GM12878 (cell line): ENCODE data around the gene HDAC5. TPM values are rescaled to one million over a fixed set of nuclear protein-coding genes. Genes with fewer than 3 reads are reported as not detected.

ENCODE experiments used
- ATAC-seq: fragments of 200-7000 bp; cut with Tn5 transposase; 3 replicates; pipeline ENCODE4 v1.9.1; 2020; ENCODE audit warnings: mild to moderate bottlenecking, moderate library complexity
- BruUV-seq: library from RNA; stranded (reverse); fragments of 400-500 nt; replicated peaks from 2 replicates; lab custom pipeline; 2021; lab: Mats Ljungman, UMichigan
- CTCF ChIA-PET: fragments of 300-600 bp; sonication (Branson Sonifier 250); formaldehyde crosslinking; extraction: SDS; loops from one replicate; lab custom pipeline; 2021; ENCODE audit warnings: inconsistent platforms; lab: Yijun Ruan, JAX
- POLR2A ChIA-PET: fragments of 350-600 bp; formaldehyde crosslinking; extraction: SDS; loops from one replicate; lab custom pipeline; 2021; ENCODE audit warnings: inconsistent platforms; lab: Charles Lee
- RAD21 ChIA-PET: fragments of 300-600 bp; sonication (Branson Sonifier 250); formaldehyde crosslinking; loops from one replicate; lab custom pipeline; 2023; ENCODE audit warnings: antibody characterized with exemption; ENCODE audit not compliant: unreplicated experiment; lab: Charles Lee
- SMC1A ChIA-PET: fragments of 300-600 bp; sonication (Branson Sonifier 250); formaldehyde crosslinking; loops from one replicate; lab custom pipeline; 2023; ENCODE audit not compliant: unreplicated experiment, uncharacterized antibody; lab: Charles Lee
- DNase-seq: peaks from one replicate; pipeline ENCODE4 v3.0.0-alpha.2; 2011; ENCODE audit warnings: low read depth, low spot score
- FAIRE-seq: peaks from 3 replicates; lab custom pipeline; 2011; peaks lifted over from hg19 to GRCh38; lab: Jason Lieb, UNC
- H2AFZ ChIP-seq: 2 replicates; pipeline ENCODE4 v1.6.0; 2011; ENCODE audit warnings: low read depth, low read length, control low read depth; ENCODE audit not compliant: control insufficient read depth
- H3K27ac ChIP-seq: 2 replicates; pipeline ENCODE4 v1.5.1; 2011; ENCODE audit warnings: control low read depth; ENCODE audit not compliant: control insufficient read depth, insufficient read depth
- H3K27me3 ChIP-seq, 2 experiments: replicated peaks in 1 of 2; 2 replicates each; pipeline versions ENCODE4 v1.6.0 to v1.6.1; 2011; ENCODE audit warnings: low read length in 1 of 2; ENCODE audit not compliant: control insufficient read depth in 2 of 2, insufficient read depth in 2 of 2
- H3K36me3 ChIP-seq, 2 experiments: 2 replicates each; pipeline ENCODE4 v1.5.1; 2011; ENCODE audit warnings: low read length in 1 of 2; ENCODE audit not compliant: control insufficient read depth in 2 of 2, insufficient read depth in 2 of 2
- H3K4me1 ChIP-seq: 2 replicates; pipeline ENCODE4 v1.6.1; 2011; ENCODE audit warnings: mild to moderate bottlenecking, low read length, moderate library complexity, mixed read lengths; ENCODE audit not compliant: control insufficient read depth, insufficient read depth
- H3K4me2 ChIP-seq: 2 replicates; pipeline ENCODE4 v1.6.0; 2011; ENCODE audit warnings: control low read depth; ENCODE audit not compliant: control insufficient read depth, insufficient read depth
- H3K4me3 ChIP-seq: fragments of 200-600 bp; sonication (generic); 2 replicates; pipeline ENCODE4 v1.5.1; 2016
- H3K79me2 ChIP-seq: 2 replicates; pipeline ENCODE4 v1.6.0; 2011; ENCODE audit warnings: low read length; ENCODE audit not compliant: control insufficient read depth, insufficient read depth
- H3K9ac ChIP-seq: 2 replicates; pipeline ENCODE4 v1.8.0; 2011; ENCODE audit warnings: low read length, control low read depth, mixed read lengths; ENCODE audit not compliant: control insufficient read depth, insufficient read depth
- H3K9me3 ChIP-seq: replicated peaks from 3 replicates; pipeline ENCODE4 v1.5.1; 2011; ENCODE audit warnings: mild to moderate bottlenecking, low read length; ENCODE audit not compliant: control insufficient read depth, insufficient read depth
- H4K20me1 ChIP-seq: 2 replicates; pipeline ENCODE4 v1.6.0; 2011; ENCODE audit not compliant: control insufficient read depth, insufficient read depth
- CHD1 ChIP-seq: IDR thresholded peaks from 2 replicates; pipeline ENCODE4 v1.6.1; 2012; ENCODE audit warnings: low read depth, low read length, improper control_type of control experiment
- CHD4 ChIP-seq: fragments of 200-600 bp; sonication (generic); IDR thresholded peaks from 2 replicates; pipeline ENCODE4 v1.6.1; 2016; ENCODE audit warnings: mild to moderate bottlenecking
- CTCF ChIP-seq, 3 experiments: IDR thresholded peaks in 2 of 3; conservative IDR thresholded peaks in 1 of 3; 2 replicates each; pipeline ENCODE4 v1.5.1; 2011; ENCODE audit warnings: low read depth in 3 of 3, low read length in 3 of 3, mild to moderate bottlenecking in 3 of 3, control low read depth in 2 of 3, moderate library complexity in 2 of 3, inconsistent platforms in 1 of 3, mixed read lengths in 1 of 3; ENCODE audit not compliant: control insufficient read depth in 2 of 3, insufficient read depth in 1 of 3; ENCODE audit errors: extremely low read depth in 1 of 3
- E2F4 ChIP-seq: IDR thresholded peaks from 2 replicates; pipeline ENCODE4 v1.6.1; 2012; ENCODE audit warnings: low read depth, low read length, improper control_type of control experiment
- NR2C1 ChIP-seq: fragments of 450-650 bp; IDR thresholded peaks from 2 replicates; pipeline ENCODE4 v1.6.1; 2017; ENCODE audit warnings: antibody characterized with exemption, mild to moderate bottlenecking, moderate library complexity
- NR2C2 ChIP-seq: IDR thresholded peaks from 2 replicates; pipeline ENCODE4 v1.6.1; 2011; ENCODE audit warnings: borderline replicate concordance, low read depth; ENCODE audit not compliant: control insufficient read depth, insufficient read length
- NR2F1 ChIP-seq: fragments of 450-650 bp; conservative IDR thresholded peaks from 2 replicates; pipeline ENCODE4 v1.6.1; 2017; ENCODE audit warnings: mild to moderate bottlenecking
- RAD21 ChIP-seq: IDR thresholded peaks from 2 replicates; pipeline ENCODE4 v1.6.1; 2011; ENCODE audit warnings: mild to moderate bottlenecking, low read depth, low read length, moderate library complexity; ENCODE audit not compliant: insufficient read depth
- SIX5 ChIP-seq: IDR thresholded peaks from 2 replicates; pipeline ENCODE4 v1.6.1; 2011; ENCODE audit warnings: mild to moderate bottlenecking, low read depth, low read length, moderate library complexity; ENCODE audit not compliant: severe bottlenecking
- SKIL ChIP-seq: fragments of 450-650 bp; IDR thresholded peaks from 2 replicates; pipeline ENCODE4 v1.6.1; 2017; ENCODE audit warnings: mild to moderate bottlenecking, low read depth, inconsistent platforms; ENCODE audit not compliant: poor library complexity, severe bottlenecking
- SP1 ChIP-seq: IDR thresholded peaks from one replicate; pipeline ENCODE4 v1.6.1; 2011; ENCODE audit warnings: low read depth, low read length
- SRF ChIP-seq, 2 experiments: IDR thresholded peaks; 2 replicates each; pipeline ENCODE4 v1.6.1; 2011; ENCODE audit warnings: low read depth in 2 of 2, low read length in 2 of 2, mild to moderate bottlenecking in 1 of 2, moderate library complexity in 1 of 2
- ZNF622 ChIP-seq: fragments of 450-650 bp; IDR thresholded peaks from 2 replicates; pipeline ENCODE4 v1.6.1; 2017; ENCODE audit warnings: mild to moderate bottlenecking, inconsistent platforms
- WGBS: methylation state at CpG from one replicate; pipeline ENCODE4 v1.1.6; 2016; ENCODE audit warnings: low lambda C conversion rate; ENCODE audit not compliant: insufficient replicate concordance, insufficient coverage; ENCODE audit errors: missing lambda C conversion rate; 5-methylcytosine and 5-hydroxymethylcytosine counted together
- in situ Hi-C: fragments of 300-500 bp; cut with MboI; formaldehyde crosslinking; loops from 9 replicates; pipeline ENCODE4 v1.14.3; 2018; ENCODE audit warnings: mixed read lengths
- intact Hi-C: fragments of 100-400 bp; cut with micrococcal nuclease; formaldehyde crosslinking; loops from one replicate; pipeline ENCODE4 v1.14.2; 2022; ENCODE audit not compliant: unreplicated experiment
- polyA plus RNA-seq, 11 experiments: library from polyadenylated mRNA; depleted of rRNA in 4 of 11; unstranded in 6 of 11; stranded (reverse) in 5 of 11; fragments of >200 nt; fragmentation: Nextera tagmentation in 4 of 11; fragmentation: Illumina TruSeq in 1 of 11; extraction: Ambion mirVana in 4 of 11; extraction: Trizol in 1 of 11; gene quantifications; 1 replicate in 1 of 11; 2 replicates in 10 of 11; pipeline versions ENCODE4 v1.2.1 to v1.2.3, GENCODE V29; 2011 to 2016; ENCODE audit warnings: inconsistent platforms in 2 of 11, missing spikeins in 2 of 11, low read depth in 1 of 11
- total RNA-seq, 4 experiments: library from RNA; depleted of rRNA in 3 of 4; stranded (reverse); fragments of >200 nt in 3 of 4; fragmentation: Illumina TruSeq in 1 of 4; extraction: Trizol in 1 of 4; gene quantifications; 2 replicates each; pipeline versions ENCODE4 v1.2.1 to v1.2.3, GENCODE V29; 2013 to 2021
- TF ChIP-seq, protein P1 (sequence below): IDR thresholded peaks from 2 replicates; pipeline ENCODE4 v1.6.1; 2012; ENCODE audit warnings: improper control_type of control experiment, low read depth, low read length; ENCODE audit not compliant: insufficient replicate concordance

Gene HDAC5
- total and polyA plus RNA-seq, 10 of the 15 experiments (the other 5 are each of a cell fraction or from before 2014, with no cell fraction given): 1.1 to 58.0 (median 27.3) TPM

- Histone ChIP-seq H3K27me3 (no peaks in the 10 kb centered on the region), H2AFZ (no peak overlapping the region), H3K27ac (no peak overlapping the region), H3K4me2 (no peak overlapping the region), H3K4me3 (no peak overlapping the region), H4K20me1 (no peaks in the 10 kb centered on the region), H3K36me3 (peaks cover 3 to 21% of the 10 kb centered on the region in 2 experiments; a peak in 2 of 4 replicates), H3K9ac (no peak overlapping the region), H3K4me1 (peaks cover 13% of the 10 kb centered on the region), H3K79me2 (peaks cover 3% of the 10 kb centered on the region; the same call in 1 of the 2 replicates), H3K9me3 (no peaks in the 10 kb centered on the region)
- in situ Hi-C loops (no loop called here), intact Hi-C loops (no loop called here)
- WGBS: 95% methylated on average over 11 of the region's 11 CpGs
- no peak for FAIRE-seq
- ATAC-seq: no peak
- no peak for DNase-seq
- SMC1A ChIA-PET: interaction anchor here (0.7 kb wide), 1 partner anchor 13 kb away, joined by 3 read pairs; no protein-coding TSS in a partner anchor
- POLR2A ChIA-PET: interaction anchor here (0.5 kb wide), 1 partner anchor 54 kb away, joined by 3 read pairs; no protein-coding TSS in a partner anchor
- CTCF ChIA-PET: interaction anchor here (1.0 kb wide), 1 partner anchor 24 kb away, joined by 3 read pairs; no protein-coding TSS in a partner anchor
- RAD21 ChIA-PET: no interaction called here
- BruUV-seq: no TSS peak
- no peak for TF ChIP-seq SKIL
- TF ChIP-seq SIX5: no peak
- no peak for TF ChIP-seq RAD21
- TF ChIP-seq CHD4: no peak
- TF ChIP-seq CHD1: no peak
- no peak for TF ChIP-seq NR2C2
- TF ChIP-seq, protein P1, sequence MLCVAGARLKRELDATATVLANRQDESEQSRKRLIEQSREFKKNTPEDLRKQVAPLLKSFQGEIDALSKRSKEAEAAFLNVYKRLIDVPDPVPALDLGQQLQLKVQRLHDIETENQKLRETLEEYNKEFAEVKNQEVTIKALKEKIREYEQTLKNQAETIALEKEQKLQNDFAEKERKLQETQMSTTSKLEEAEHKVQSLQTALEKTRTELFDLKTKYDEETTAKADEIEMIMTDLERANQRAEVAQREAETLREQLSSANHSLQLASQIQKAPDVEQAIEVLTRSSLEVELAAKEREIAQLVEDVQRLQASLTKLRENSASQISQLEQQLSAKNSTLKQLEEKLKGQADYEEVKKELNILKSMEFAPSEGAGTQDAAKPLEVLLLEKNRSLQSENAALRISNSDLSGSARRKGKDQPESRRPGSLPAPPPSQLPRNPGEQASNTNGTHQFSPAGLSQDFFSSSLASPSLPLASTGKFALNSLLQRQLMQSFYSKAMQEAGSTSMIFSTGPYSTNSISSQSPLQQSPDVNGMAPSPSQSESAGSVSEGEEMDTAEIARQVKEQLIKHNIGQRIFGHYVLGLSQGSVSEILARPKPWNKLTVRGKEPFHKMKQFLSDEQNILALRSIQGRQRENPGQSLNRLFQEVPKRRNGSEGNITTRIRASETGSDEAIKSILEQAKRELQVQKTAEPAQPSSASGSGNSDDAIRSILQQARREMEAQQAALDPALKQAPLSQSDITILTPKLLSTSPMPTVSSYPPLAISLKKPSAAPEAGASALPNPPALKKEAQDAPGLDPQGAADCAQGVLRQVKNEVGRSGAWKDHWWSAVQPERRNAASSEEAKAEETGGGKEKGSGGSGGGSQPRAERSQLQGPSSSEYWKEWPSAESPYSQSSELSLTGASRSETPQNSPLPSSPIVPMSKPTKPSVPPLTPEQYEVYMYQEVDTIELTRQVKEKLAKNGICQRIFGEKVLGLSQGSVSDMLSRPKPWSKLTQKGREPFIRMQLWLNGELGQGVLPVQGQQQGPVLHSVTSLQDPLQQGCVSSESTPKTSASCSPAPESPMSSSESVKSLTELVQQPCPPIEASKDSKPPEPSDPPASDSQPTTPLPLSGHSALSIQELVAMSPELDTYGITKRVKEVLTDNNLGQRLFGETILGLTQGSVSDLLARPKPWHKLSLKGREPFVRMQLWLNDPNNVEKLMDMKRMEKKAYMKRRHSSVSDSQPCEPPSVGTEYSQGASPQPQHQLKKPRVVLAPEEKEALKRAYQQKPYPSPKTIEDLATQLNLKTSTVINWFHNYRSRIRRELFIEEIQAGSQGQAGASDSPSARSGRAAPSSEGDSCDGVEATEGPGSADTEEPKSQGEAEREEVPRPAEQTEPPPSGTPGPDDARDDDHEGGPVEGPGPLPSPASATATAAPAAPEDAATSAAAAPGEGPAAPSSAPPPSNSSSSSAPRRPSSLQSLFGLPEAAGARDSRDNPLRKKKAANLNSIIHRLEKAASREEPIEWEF: no peak
- no peak for TF ChIP-seq NR2C1
- TF ChIP-seq E2F4: no peak
- TF ChIP-seq ZNF622: no peak
- TF ChIP-seq SRF (IDR thresholded peaks at IDR 0.05; ENCODE audit: low read depth in 2 of 2, low read length in 2 of 2): no peak
- TF ChIP-seq CTCF (IDR thresholded peaks at IDR 0.05 in 2 of 3, conservative IDR thresholded peaks at IDR 0.05 in 1 of 3; ENCODE audit: control insufficient read depth in 2 of 3, extremely low read depth in 1 of 3, insufficient read depth in 1 of 3, low read depth in 3 of 3, low read length in 3 of 3): no peak
- TF ChIP-seq SP1: no peak
- no peak for TF ChIP-seq NR2F1
These were observed 31.4 kb downstream of the HDAC5 start for GRCh38 chr17:44092051-44092450.
